ENCODE measurements around the gene MGAT4C. TPM values are rescaled to one million over a fixed set of nuclear protein-coding genes. Genes with fewer than 3 reads are reported as not detected.

Gene MGAT4C
- polyA plus RNA-seq, 2 of the 4 experiments (the other 2 are of a cell fraction) = 0.17 TPM; not detected in 1

DNA sequence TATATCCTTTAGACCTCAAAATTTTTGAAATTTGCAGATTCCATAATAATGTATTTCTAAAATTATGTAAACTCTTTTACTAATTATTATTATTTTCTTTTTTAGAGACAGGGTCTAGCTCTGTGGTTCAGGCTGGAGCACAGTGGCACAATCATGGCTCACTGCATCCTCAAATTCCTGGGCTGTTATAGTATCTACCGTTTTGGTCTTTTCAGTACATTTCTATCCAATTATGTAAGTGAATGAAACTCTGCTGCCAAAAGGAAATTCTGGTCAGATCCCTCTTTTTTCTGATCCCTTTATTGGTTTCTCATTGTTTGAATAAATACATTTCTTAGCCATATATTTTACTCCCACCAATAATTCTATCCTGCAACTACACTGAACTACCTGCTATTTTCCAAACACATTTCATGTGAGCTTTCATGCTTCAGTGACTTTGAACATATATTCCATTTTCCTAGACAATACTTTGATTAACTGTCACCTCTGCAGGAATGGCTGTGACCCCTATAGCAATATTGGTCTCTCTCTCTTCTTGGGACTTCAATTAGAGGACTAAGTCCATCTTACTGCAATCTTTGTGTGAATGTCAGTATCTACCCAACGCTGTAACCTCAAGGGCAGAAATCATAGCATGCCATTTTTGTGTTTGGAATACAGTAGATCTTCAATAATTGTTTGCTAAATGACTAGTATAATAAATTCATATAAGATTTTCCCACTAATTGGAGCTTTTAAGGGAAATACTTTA, 198.9 kb downstream of the MGAT4C start:
- Histone ChIP-seq H3K27ac (no peak overlapping the region), H3K9me3 (no peaks in the 10 kb centered on the region), H3K4me2 (no peak overlapping the region), H3K4me1 (no peaks in the 10 kb centered on the region), H3K4me3 (no peak overlapping the region)
- 38% methylated on average over 2 of the region's 2 CpGs for WGBS (ENCODE audit: missing lambda C conversion rate)
- no peak for ATAC-seq
- CTCF ChIA-PET = no interaction called here
- DNase-seq (ENCODE audit: low read depth in 1 of 2, low spot score in 1 of 2) = no peak
- POLR2A ChIA-PET = no interaction called here
- no peak for FAIRE-seq
- TF ChIP-seq, protein P1, sequence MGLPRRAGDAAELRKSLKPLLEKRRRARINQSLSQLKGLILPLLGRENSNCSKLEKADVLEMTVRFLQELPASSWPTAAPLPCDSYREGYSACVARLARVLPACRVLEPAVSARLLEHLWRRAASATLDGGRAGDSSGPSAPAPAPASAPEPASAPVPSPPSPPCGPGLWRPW (IDR thresholded peaks at IDR 0.05) = no peak
- TF ChIP-seq SREBF2 (IDR thresholded peaks at IDR 0.05) = no peak
- TF ChIP-seq EP300 (IDR thresholded peaks at IDR 0.05) = no peak
- TF ChIP-seq, protein P2, sequence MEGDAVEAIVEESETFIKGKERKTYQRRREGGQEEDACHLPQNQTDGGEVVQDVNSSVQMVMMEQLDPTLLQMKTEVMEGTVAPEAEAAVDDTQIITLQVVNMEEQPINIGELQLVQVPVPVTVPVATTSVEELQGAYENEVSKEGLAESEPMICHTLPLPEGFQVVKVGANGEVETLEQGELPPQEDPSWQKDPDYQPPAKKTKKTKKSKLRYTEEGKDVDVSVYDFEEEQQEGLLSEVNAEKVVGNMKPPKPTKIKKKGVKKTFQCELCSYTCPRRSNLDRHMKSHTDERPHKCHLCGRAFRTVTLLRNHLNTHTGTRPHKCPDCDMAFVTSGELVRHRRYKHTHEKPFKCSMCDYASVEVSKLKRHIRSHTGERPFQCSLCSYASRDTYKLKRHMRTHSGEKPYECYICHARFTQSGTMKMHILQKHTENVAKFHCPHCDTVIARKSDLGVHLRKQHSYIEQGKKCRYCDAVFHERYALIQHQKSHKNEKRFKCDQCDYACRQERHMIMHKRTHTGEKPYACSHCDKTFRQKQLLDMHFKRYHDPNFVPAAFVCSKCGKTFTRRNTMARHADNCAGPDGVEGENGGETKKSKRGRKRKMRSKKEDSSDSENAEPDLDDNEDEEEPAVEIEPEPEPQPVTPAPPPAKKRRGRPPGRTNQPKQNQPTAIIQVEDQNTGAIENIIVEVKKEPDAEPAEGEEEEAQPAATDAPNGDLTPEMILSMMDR (IDR thresholded peaks at IDR 0.05) = no peak
- no peak for TF ChIP-seq FOXS1 (CRISPR knock-in tag; IDR thresholded peaks at IDR 0.05)
- TF ChIP-seq MAFK (IDR thresholded peaks at IDR 0.05; ENCODE audit: partially characterized antibody) = no peak
- TF ChIP-seq, protein P3, sequence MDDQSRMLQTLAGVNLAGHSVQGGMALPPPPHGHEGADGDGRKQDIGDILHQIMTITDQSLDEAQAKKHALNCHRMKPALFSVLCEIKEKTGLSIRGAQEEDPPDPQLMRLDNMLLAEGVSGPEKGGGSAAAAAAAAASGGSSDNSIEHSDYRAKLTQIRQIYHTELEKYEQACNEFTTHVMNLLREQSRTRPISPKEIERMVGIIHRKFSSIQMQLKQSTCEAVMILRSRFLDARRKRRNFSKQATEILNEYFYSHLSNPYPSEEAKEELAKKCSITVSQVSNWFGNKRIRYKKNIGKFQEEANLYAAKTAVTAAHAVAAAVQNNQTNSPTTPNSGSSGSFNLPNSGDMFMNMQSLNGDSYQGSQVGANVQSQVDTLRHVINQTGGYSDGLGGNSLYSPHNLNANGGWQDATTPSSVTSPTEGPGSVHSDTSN (IDR thresholded peaks at IDR 0.05) = no peak
- TF ChIP-seq RCOR1 (IDR thresholded peaks at IDR 0.05; ENCODE audit: low read depth, low read length) = no peak

DNA sequence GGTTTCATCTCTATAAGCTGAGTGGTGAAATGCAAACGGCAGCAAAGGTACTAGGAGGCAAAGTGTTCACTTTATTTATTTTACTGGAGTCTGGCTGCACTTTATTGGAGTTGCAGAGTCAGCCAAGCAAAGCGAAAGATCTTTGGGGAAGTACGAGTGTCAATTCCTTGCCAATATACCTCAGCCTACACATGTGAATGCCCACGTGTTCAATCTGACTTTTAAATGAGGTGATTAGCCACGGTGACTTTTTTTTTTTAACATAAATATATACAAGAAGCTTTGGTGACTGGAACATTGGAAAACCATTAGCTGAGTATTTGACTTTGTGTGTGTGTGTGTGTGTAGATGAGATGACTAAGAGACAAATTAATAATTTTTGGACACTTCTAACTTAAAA, 203.3 kb downstream of the MGAT4C start:
- no peak overlapping the region for H3K4me3 ChIP-seq
- H3K4me2 ChIP-seq = peak overlapping the region; percentile 42; the same call in 2 of the 3 replicates
- 30% methylated on average over 5 of the region's 5 CpGs for WGBS (ENCODE audit: missing lambda C conversion rate)
- H3K27ac ChIP-seq = no peak overlapping the region
- H3K9me3 ChIP-seq = no peaks in the 10 kb centered on the region
- ATAC-seq = no peak
- POLR2A ChIA-PET = interaction anchor here (0.7 kb wide), 1 partner anchor 768 kb away, joined by 4 read pairs; no protein-coding TSS in a partner anchor
- no peak for FAIRE-seq
- no peak for TF ChIP-seq HOXB13 (CRISPR knock-in tag; IDR thresholded peaks at IDR 0.05; ENCODE audit: low read depth)
- no peak for TF ChIP-seq NPAS2 (CRISPR knock-in tag; IDR thresholded peaks at IDR 0.05; ENCODE audit: borderline replicate concordance)
- no peak for TF ChIP-seq RAD21 (conservative IDR thresholded peaks at IDR 0.05 in 1 of 2, IDR thresholded peaks at IDR 0.05 in 1 of 2)
- no peaks in the 10 kb centered on the region for H3K4me1 ChIP-seq
- CTCF ChIA-PET = interaction anchor here (0.6 kb wide), 1 partner anchor 56 kb away, joined by 3 read pairs; no protein-coding TSS in a partner anchor
- no peak for DNase-seq (ENCODE audit: low read depth in 1 of 2, low spot score in 1 of 2)

DNA sequence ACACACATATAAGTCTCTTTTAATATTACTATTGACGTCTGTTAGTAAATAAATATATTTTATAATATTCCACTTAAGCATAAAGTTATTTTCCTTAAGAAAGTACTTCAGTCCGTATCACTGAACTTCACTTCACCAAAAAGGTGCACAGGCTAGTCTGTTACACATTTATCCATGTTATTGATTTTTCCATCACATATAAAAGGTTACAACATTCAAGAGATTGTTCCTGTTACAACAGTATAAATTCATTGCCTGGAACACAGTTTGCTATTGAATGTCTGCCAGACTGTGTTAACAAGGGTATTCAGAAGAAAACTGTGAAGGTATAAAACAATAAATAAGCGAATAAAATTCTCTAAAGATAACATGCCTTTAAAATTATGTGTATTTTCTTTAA, 206.2 kb downstream of the MGAT4C start:
- H3K27ac ChIP-seq = no peak overlapping the region
- 56% methylated on average over 3 of the region's 3 CpGs for WGBS (ENCODE audit: missing lambda C conversion rate)
- POLR2A ChIA-PET = no interaction called here

More for the DNA sequence above, 206.2 kb downstream of the MGAT4C start:
- FAIRE-seq (no peak), DNase-seq (ENCODE audit: low read depth in 1 of 2, low spot score in 1 of 2) (no peak), ATAC-seq (no peak)
- Histone ChIP-seq H3K4me1 (no peaks in the 10 kb centered on the region), H3K9me3 (no peaks in the 10 kb centered on the region), H3K4me3 (no peak overlapping the region), H3K4me2 (no peak overlapping the region)
- CTCF ChIA-PET = no interaction called here
- no peak for TF ChIP-seq HOXB13 (CRISPR knock-in tag; IDR thresholded peaks at IDR 0.05; ENCODE audit: low read depth)
- TF ChIP-seq BHLHE40 (IDR thresholded peaks at IDR 0.05; ENCODE audit: low read depth, low read length) = no peak
- no peak for TF ChIP-seq NFE2L2 (conservative IDR thresholded peaks at IDR 0.05; ENCODE audit: low read length)
- no peak for TF ChIP-seq CHD2 (IDR thresholded peaks at IDR 0.05; ENCODE audit: low read length, partially characterized antibody)
- TF ChIP-seq ZSCAN20 (CRISPR knock-in tag; IDR thresholded peaks at IDR 0.05) = no peak
- no peak for TF ChIP-seq MYC (IDR thresholded peaks at IDR 0.05; ENCODE audit: borderline replicate concordance, low read length)
- no peak for TF ChIP-seq SMC3 (IDR thresholded peaks at IDR 0.05)
- no peak for TF ChIP-seq POLR2AphosphoS2 (conservative IDR thresholded peaks at IDR 0.05; ENCODE audit: low read length)
- no peak for TF ChIP-seq TP53 (CRISPR knock-in tag; IDR thresholded peaks at IDR 0.05)
- TF ChIP-seq, protein P4, sequence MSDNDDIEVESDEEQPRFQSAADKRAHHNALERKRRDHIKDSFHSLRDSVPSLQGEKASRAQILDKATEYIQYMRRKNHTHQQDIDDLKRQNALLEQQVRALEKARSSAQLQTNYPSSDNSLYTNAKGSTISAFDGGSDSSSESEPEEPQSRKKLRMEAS (IDR thresholded peaks at IDR 0.05) = no peak
- no peak for TF ChIP-seq HOXB5 (CRISPR knock-in tag; IDR thresholded peaks at IDR 0.05)
- TF ChIP-seq FOXS1 (CRISPR knock-in tag; IDR thresholded peaks at IDR 0.05) = no peak
- no peak for TF ChIP-seq HDAC2 (IDR thresholded peaks at IDR 0.05)
- TF ChIP-seq KDM1A (IDR thresholded peaks at IDR 0.05; ENCODE audit: low read depth) = no peak
- TF ChIP-seq CEBPB (IDR thresholded peaks at IDR 0.05) = no peak
- TF ChIP-seq, protein P5, sequence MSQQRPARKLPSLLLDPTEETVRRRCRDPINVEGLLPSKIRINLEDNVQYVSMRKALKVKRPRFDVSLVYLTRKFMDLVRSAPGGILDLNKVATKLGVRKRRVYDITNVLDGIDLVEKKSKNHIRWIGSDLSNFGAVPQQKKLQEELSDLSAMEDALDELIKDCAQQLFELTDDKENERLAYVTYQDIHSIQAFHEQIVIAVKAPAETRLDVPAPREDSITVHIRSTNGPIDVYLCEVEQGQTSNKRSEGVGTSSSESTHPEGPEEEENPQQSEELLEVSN (IDR thresholded peaks at IDR 0.05; ENCODE audit: borderline replicate concordance, low read depth) = no peak
- TF ChIP-seq, protein P2 (IDR thresholded peaks at IDR 0.05) = no peak
- TF ChIP-seq FOSL2 (IDR thresholded peaks at IDR 0.05) = no peak
- TF ChIP-seq FOSL2 (CRISPR knock-in tag; IDR thresholded peaks at IDR 0.05) = no peak
- no peak for TF ChIP-seq EHF (CRISPR knock-in tag; IDR thresholded peaks at IDR 0.05)
